Fibroblast of mammary gland (primary cell): ENCODE results near the gene GPRC5C.
A peak's percentile ranks its signal among the peaks of the same experiment; 100 is the strongest.

Experiments used
- DNase-seq: peaks from one replicate; pipeline ENCODE4 v3.0.0-alpha.2; 2010; ENCODE audit warnings: low read depth
- H3K4me3 ChIP-seq: 2 replicates; pipeline ENCODE4 v1.5.1; 2011; ENCODE audit warnings: low read depth, mild to moderate bottlenecking, low read length, moderate library complexity; ENCODE audit not compliant: control insufficient read depth
- TF ChIP-seq, protein P1 (sequence below): conservative IDR thresholded peaks from 2 replicates; pipeline ENCODE4 v1.5.1; 2011; ENCODE audit warnings: low read depth, low read length, inconsistent platforms; ENCODE audit not compliant: control insufficient read depth, insufficient read depth

The GPRC5C gene

GRCh38 chr17:74452033-74452840 is 20.3 kb downstream of the GPRC5C start:
- DNase-seq = peak; percentile 30
- TF ChIP-seq, protein P1, sequence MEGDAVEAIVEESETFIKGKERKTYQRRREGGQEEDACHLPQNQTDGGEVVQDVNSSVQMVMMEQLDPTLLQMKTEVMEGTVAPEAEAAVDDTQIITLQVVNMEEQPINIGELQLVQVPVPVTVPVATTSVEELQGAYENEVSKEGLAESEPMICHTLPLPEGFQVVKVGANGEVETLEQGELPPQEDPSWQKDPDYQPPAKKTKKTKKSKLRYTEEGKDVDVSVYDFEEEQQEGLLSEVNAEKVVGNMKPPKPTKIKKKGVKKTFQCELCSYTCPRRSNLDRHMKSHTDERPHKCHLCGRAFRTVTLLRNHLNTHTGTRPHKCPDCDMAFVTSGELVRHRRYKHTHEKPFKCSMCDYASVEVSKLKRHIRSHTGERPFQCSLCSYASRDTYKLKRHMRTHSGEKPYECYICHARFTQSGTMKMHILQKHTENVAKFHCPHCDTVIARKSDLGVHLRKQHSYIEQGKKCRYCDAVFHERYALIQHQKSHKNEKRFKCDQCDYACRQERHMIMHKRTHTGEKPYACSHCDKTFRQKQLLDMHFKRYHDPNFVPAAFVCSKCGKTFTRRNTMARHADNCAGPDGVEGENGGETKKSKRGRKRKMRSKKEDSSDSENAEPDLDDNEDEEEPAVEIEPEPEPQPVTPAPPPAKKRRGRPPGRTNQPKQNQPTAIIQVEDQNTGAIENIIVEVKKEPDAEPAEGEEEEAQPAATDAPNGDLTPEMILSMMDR = no peak
- H3K4me3 ChIP-seq = no peak overlapping the region

DNA sequence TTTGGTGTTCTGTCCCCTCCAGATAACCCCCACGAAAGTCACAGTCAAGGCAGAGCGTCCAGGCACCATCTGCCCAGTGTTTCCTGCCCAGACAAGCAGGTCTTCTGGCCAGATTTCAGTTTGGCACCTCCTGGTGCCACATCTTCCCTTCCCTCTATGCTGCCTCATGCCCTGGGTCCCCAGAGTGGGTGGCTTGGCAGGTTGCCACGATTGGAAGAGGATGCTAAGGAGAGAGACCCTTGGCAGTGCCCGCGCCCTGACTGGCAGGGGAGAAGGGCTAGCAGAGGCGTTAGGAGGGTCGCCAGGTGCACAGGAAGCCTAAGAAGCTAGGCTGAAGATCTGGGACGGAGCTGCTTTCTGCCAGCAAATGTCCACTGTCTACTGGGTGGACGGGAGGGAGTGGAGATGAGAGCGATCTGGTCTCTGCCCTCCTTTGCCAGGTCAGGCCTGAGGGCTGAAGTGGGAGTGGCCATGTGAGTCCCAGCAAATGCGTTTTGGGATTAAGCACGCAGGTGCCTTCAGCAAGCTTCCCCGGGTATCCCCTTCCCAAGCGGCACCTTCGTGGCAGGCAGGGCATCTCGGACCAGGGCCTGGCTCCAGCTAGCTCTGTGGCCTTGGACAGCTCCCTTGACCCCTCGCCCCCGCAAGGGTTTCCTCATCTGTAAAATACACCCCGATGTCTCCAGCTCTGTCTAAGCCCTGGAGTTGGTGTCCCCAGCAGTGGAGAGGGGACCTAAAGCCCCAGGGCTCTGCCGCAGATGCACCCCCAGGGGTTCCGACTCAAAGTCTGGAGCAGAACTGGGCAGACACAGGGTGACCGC is 21.2 kb downstream of the GPRC5C start:
- TF ChIP-seq, protein P1 = no peak
- no peak for DNase-seq
- H3K4me3 ChIP-seq = no peak overlapping the region

DNA sequence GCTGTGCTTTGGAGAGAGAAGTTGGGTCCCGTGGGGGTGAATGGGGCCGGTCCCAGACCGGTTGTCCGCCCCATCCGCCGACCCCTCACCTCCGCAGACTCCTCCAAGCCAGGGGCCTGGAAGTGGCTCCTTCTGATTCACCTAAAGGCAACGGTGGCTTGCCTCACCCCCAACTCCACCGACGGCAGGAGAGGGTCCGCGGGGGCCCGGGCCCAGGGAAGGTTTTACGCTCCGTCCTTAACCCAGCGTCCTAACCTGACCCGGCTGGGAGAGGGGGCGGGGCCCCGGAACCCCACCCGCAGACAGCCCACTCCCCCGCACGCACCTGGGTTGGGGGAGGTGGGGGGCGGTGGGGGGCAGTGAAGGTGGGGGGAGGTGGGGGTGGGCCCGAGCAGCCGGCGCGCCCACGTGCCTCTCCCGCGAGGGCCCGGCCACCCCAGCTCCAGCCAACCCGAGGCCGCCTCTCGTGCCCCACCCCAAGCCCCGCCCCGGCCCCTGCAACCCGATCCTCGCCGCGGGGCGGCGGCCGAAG is 21.8 kb downstream of the GPRC5C start:
- peak overlapping the region; percentile 10 for H3K4me3 ChIP-seq
- TF ChIP-seq, protein P1 = no peak
- DNase-seq = no peak

- peak overlapping the region; percentile 38 for H3K4me3 ChIP-seq
- peak; percentile 57 for DNase-seq
- TF ChIP-seq, protein P1 = no peak
These were observed 22.5 kb downstream of the GPRC5C start for GRCh38 chr17:74454197-74455024.

DNA sequence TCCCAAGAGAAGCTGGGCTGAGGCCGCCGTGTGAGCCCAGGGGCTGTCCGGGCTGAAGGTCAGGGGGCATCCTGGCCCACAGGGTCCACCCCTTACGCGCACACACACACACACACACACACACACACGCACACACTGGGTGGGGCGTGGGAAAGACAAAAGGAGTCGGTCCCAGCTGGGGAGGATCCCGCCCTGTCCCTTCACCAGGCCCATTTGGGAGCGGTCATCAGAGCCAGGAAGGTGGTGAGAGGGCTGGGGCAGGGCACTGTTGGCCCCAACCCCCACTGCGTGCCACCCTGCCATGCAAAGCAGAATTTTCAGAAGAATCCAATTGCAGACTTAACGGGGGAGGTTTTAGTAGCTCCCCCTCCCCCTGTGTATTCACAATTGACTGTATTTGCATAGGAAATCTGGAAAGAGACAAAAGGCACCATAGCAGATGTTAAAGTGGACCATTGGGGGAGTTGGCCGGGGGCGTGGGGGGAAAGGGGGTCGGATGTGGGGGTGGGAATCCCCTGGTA is 23.2 kb downstream of the GPRC5C start:
- TF ChIP-seq, protein P1 = no peak
- no peak for DNase-seq
- H3K4me3 ChIP-seq = no peak overlapping the region

- no peak for DNase-seq
- no peak overlapping the region for H3K4me3 ChIP-seq
- TF ChIP-seq, protein P1 = no peak
These were observed 23.9 kb downstream of the GPRC5C start for GRCh38 chr17:74455821-74456220.
